ENCODE data around the gene IRS2.

- no peak for TF ChIP-seq CTCF (IDR thresholded peaks at IDR 0.05)
- no peak for TF ChIP-seq POLR2A (IDR thresholded peaks at IDR 0.05)
These were observed 8.6 kb upstream of the IRS2 start for GRCh38 chr13:109795011-109795410.
